NCI-H2171 treated with DMSO at 0.1 percent for 48 hours (cell line): ENCODE data around the gene KLF7.
A peak's percentile ranks its signal among the peaks of the same experiment; 100 is the strongest.

Experiments used
- DNase-seq: peaks from one replicate; lab custom pipeline; 2025; lab: John Stamatoyannopoulos, UW

Gene KLF7

GRCh38 chr2:207091176-207091575 lies 74.6 kb downstream of the KLF7 start:
- DNase-seq, result no peak

- DNase-seq, result no peak
Observed at GRCh38 chr2:207090389-207090788, 75.4 kb downstream of the KLF7 start.

GRCh38 chr2:207088839-207089238 lies 76.9 kb downstream of the KLF7 start:
- DNase-seq, result no peak

- DNase-seq, result no peak
Observed at GRCh38 chr2:207088276-207088675, 77.5 kb downstream of the KLF7 start.

GRCh38 chr2:207087046-207087902 lies 78.5 kb downstream of the KLF7 start:
- DNase-seq, result no peak

- DNase-seq, result no peak
Observed at GRCh38 chr2:207086136-207086535, 79.6 kb downstream of the KLF7 start.

- DNase-seq, result no peak
Observed at GRCh38 chr2:207085110-207085509, 80.6 kb downstream of the KLF7 start.

GRCh38 chr2:207083361-207084110 lies 82.2 kb downstream of the KLF7 start:
- DNase-seq, result no peak

- DNase-seq, result no peak
Observed at GRCh38 chr2:207082619-207083018, 83.1 kb downstream of the KLF7 start.

- DNase-seq, result no peak
Observed at GRCh38 chr2:207078186-207078798, 87.5 kb downstream of the KLF7 start.

GRCh38 chr2:207077266-207077665 lies 88.5 kb downstream of the KLF7 start:
- DNase-seq, result no peak

- no peak for DNase-seq
Observed at GRCh38 chr2:207075456-207075855, 90.3 kb downstream of the KLF7 start.

GRCh38 chr2:207073801-207074678 lies 91.7 kb downstream of the KLF7 start:
- DNase-seq, result peak; percentile 24

- DNase-seq, result no peak
Observed at GRCh38 chr2:207073412-207073800, 92.3 kb downstream of the KLF7 start.

GRCh38 chr2:207072571-207072970 lies 93.2 kb downstream of the KLF7 start:
- DNase-seq, result no peak

GRCh38 chr2:207071820-207072219 lies 93.9 kb downstream of the KLF7 start:
- DNase-seq, result no peak

- no peak for DNase-seq
Observed at GRCh38 chr2:207067473-207067872, 98.3 kb downstream of the KLF7 start.

GRCh38 chr2:207066791-207067460 lies 98.8 kb downstream of the KLF7 start:
- no peak for DNase-seq

GRCh38 chr2:207066166-207066565 lies 99.6 kb downstream of the KLF7 start:
- no peak for DNase-seq

- DNase-seq, result no peak
Observed at GRCh38 chr2:207064128-207064690, 101.5 kb downstream of the KLF7 start.

- no peak for DNase-seq
Observed at GRCh38 chr2:207061181-207061580, 104.6 kb downstream of the KLF7 start.
